Neural progenitor cell (in vitro differentiated cells): Measurements from ENCODE around the gene THAP4. TPM values are rescaled to one million over a fixed set of nuclear protein-coding genes. Genes with fewer than 3 reads are reported as not detected.

Experiments
- DNase-seq: peaks from one replicate; pipeline ENCODE4 v3.0.0-alpha.2; 2016; ENCODE audit warnings: low spot score
- H2AFZ ChIP-seq: fragments of 200-600 bp; sonication (generic); replicated peaks from 2 replicates; pipeline ENCODE4 v1.6.1; 2016; ENCODE audit warnings: antibody characterized with exemption
- H3F3A ChIP-seq: fragments of 200-600 bp; sonication (generic); 2 replicates; pipeline ENCODE4 v1.6.1; 2016; ENCODE audit warnings: antibody characterized with exemption, low read depth
- H3K27ac ChIP-seq: fragments of 200-600 bp; sonication (generic); 2 replicates; pipeline ENCODE4 v1.5.1; 2016; ENCODE audit warnings: mild to moderate bottlenecking
- H3K27me3 ChIP-seq: fragments of 200-600 bp; sonication (generic); 2 replicates; pipeline ENCODE4 v1.6.1; 2016; ENCODE audit warnings: mild to moderate bottlenecking, moderate library complexity
- H3K36me3 ChIP-seq: fragments of 200-600 bp; sonication (generic); 2 replicates; pipeline ENCODE4 v1.5.1; 2016
- H3K4me1 ChIP-seq: fragments of 200-600 bp; sonication (generic); 2 replicates; pipeline ENCODE4 v1.6.1; 2016; ENCODE audit warnings: mixed run types
- H3K4me2 ChIP-seq: fragments of 200-600 bp; sonication (generic); 2 replicates; pipeline ENCODE4 v1.6.1; 2016
- H3K4me3 ChIP-seq: fragments of 200-600 bp; sonication (generic); 2 replicates; pipeline ENCODE4 v1.5.1; 2016
- H3K79me2 ChIP-seq: fragments of 200-600 bp; sonication (generic); 2 replicates; pipeline ENCODE4 v1.6.1; 2016; ENCODE audit warnings: low read depth
- H3K9ac ChIP-seq: fragments of 200-600 bp; sonication (generic); 2 replicates; pipeline ENCODE4 v1.6.1; 2016
- H3K9me3 ChIP-seq: fragments of 200-600 bp; sonication (generic); 2 replicates; pipeline ENCODE4 v1.5.1; 2016; ENCODE audit warnings: low read depth
- H4K20me1 ChIP-seq: fragments of 200-600 bp; sonication (generic); 2 replicates; pipeline ENCODE4 v1.6.1; 2016; ENCODE audit warnings: low read depth
- H3K27ac Mint-ChIP-seq: 3 replicates; pipeline ENCODE4 v1.8.0; 2021; ENCODE audit warnings: mixed read lengths
- H3K27me3 Mint-ChIP-seq: 2 replicates; pipeline ENCODE4 v1.8.0; 2022; ENCODE audit warnings: low read depth, mild to moderate bottlenecking, inconsistent platforms, moderate library complexity, mixed read lengths; ENCODE audit not compliant: insufficient read depth
- H3K36me3 Mint-ChIP-seq: 3 replicates; pipeline ENCODE4 v1.8.0; 2021; ENCODE audit warnings: mixed read lengths
- H3K4me1 Mint-ChIP-seq: 3 replicates; pipeline ENCODE4 v1.8.0; 2021; ENCODE audit warnings: mixed read lengths
- H3K4me3 Mint-ChIP-seq: 3 replicates; pipeline ENCODE4 v1.8.0; 2021; ENCODE audit warnings: mild to moderate bottlenecking, moderate library complexity, mixed read lengths
- H3K9me3 Mint-ChIP-seq: 3 replicates; pipeline ENCODE4 v1.8.0; 2020; ENCODE audit warnings: mixed read lengths
- EZH2 ChIP-seq: fragments of 200-600 bp; sonication (generic); IDR thresholded peaks from 2 replicates; pipeline ENCODE4 v1.6.1; 2017; ENCODE audit warnings: antibody characterized with exemption, mild to moderate bottlenecking, moderate library complexity
- EZH2phosphoT487 ChIP-seq: fragments of 200-600 bp; sonication (generic); IDR thresholded peaks from 2 replicates; pipeline ENCODE4 v1.6.1; 2017; ENCODE audit warnings: antibody characterized with exemption
- total RNA-seq: library from RNA; depleted of rRNA; stranded (reverse); fragments of >200 nt; gene quantifications from 2 replicates; pipeline ENCODE4 v1.2.3, GENCODE V29; 2015; ENCODE audit warnings: low replicate concordance
- TF ChIP-seq, protein P1 (sequence below): fragments of 200-600 bp; sonication (generic); IDR thresholded peaks from 2 replicates; pipeline ENCODE4 v1.5.1; 2017; ENCODE audit warnings: antibody characterized with exemption, mild to moderate bottlenecking

Gene THAP4
- total RNA-seq, 1 donor from 2014 or later = 25.6 TPM

DNA sequence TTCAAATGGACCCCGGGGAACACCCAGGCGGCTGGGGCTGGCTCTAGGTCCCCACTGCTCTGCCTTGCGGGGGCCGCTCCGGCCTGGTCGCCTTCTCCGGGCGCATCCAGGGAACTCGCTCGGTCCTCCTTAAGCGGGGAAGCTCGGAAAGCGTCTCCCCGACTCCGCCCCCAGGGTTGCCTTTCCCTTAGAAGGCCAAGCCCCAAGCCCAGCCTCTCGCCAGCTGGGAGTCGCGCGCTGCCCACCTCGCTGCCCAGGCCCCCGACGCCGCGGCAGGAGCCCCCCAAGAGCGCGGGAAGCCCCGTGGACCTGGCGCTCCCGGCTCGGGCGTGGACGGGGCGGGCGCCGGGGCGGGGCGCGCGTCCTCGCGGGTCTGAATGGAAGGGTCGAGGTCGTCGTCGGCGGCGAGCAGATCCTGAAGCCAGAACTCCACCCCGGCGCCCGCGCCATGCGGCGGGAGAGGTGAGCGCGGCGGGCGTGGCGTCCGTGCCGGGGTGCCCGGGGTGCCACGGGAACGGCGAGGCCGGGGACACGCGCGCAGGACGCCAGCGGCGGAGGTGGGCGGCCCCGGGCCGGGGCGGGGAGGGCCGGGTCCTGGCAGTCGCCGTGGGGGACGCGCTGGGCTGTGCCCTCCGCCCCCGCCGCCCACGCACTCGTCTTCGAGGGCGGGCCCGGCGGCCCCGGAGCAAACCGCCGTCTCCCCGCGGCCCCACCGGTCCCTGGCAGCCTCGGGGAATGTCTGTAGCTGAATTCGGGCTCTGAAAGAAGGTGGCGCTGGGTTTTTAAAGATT lies 78.2 kb downstream of the THAP4 start, which contains the start of gene BOK:
Gene BOK, plus strand, starts transcription at position 214 of the 791 bp plus-strand sequence. CDS start 739 bp downstream, outside the sequence.
- H3K4me3 Mint-ChIP-seq = peak within 1 kb of the TSS; percentile 84
- H3K4me2 ChIP-seq = peak within 1 kb of the TSS; percentile 95
- H3K27ac ChIP-seq = no peak within 1 kb of the TSS
- peaks cover 35% of the 10 kb centered on the region for H3K27me3 ChIP-seq
- peaks cover 9% of the 10 kb centered on the region for H3K4me1 Mint-ChIP-seq
- H3K4me1 ChIP-seq = peaks cover 5% of the 10 kb centered on the region
- H3K27me3 Mint-ChIP-seq = peaks cover 12% of the 10 kb centered on the region
- no peaks in the 10 kb centered on the region for H3K36me3 ChIP-seq
- DNase-seq = peak; percentile 81
- H4K20me1 ChIP-seq = peaks cover 3% of the 10 kb centered on the region
- peaks cover 17% of the 10 kb centered on the region for H3K9me3 Mint-ChIP-seq
- H2AFZ ChIP-seq = peak within 1 kb of the TSS; percentile 86
- TF ChIP-seq, protein P1, sequence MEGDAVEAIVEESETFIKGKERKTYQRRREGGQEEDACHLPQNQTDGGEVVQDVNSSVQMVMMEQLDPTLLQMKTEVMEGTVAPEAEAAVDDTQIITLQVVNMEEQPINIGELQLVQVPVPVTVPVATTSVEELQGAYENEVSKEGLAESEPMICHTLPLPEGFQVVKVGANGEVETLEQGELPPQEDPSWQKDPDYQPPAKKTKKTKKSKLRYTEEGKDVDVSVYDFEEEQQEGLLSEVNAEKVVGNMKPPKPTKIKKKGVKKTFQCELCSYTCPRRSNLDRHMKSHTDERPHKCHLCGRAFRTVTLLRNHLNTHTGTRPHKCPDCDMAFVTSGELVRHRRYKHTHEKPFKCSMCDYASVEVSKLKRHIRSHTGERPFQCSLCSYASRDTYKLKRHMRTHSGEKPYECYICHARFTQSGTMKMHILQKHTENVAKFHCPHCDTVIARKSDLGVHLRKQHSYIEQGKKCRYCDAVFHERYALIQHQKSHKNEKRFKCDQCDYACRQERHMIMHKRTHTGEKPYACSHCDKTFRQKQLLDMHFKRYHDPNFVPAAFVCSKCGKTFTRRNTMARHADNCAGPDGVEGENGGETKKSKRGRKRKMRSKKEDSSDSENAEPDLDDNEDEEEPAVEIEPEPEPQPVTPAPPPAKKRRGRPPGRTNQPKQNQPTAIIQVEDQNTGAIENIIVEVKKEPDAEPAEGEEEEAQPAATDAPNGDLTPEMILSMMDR = no peak
- peak; percentile 72 for TF ChIP-seq EZH2
- peak; percentile 40 for TF ChIP-seq EZH2phosphoT487
- no peaks in the 10 kb centered on the region for H3K36me3 Mint-ChIP-seq
- no peaks in the 10 kb centered on the region for H3K9me3 ChIP-seq
- H3K9ac ChIP-seq = no peak within 1 kb of the TSS
- H3F3A ChIP-seq = peaks cover 15% of the 10 kb centered on the region
- H3K4me3 ChIP-seq = peak within 1 kb of the TSS; percentile 65
- H3K79me2 ChIP-seq = no peaks in the 10 kb centered on the region
- no peak within 1 kb of the TSS for H3K27ac Mint-ChIP-seq

DNA sequence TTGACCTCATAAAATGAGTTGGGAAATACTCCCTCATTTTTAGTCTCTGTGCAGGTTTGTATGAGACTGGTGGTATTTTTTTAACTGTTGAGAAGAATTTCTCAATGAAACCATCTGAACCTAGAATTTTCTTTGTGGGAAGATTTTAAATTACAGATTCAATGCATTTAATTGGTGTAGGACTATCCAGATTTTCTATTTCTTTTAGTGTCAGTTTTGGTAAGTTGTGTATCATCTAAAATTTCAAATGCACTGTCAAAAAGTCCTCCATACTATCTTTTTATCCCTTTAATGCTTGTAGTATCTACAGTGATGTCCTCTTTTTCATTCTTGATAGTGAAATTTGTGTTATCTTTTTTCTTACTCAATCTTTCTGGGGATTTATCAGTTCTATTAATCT lies 80.2 kb downstream of the THAP4 start:
- H3K4me3 Mint-ChIP-seq = no peak overlapping the region

DNA sequence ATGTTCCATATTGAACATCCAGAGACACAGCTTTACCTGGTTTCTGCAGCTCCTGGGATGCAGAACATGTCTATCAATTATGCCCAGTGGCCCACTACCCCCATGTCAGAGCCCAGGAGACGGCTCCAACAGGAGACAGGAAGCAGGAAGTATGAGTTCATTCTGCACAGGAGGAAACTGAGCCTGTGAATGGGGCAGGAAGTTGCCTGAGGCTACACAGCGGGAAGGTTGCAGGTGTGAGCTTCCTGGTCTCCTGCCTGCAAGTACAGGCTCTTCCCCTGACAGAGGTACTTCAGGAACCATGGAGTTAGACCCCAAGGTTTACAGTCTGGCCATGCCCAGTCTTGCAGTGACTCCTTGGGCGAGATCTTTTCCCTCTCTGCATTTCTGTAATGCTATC lies 81.2 kb downstream of the THAP4 start:
- DNase-seq = no peak
- no peaks in the 10 kb centered on the region for H4K20me1 ChIP-seq
- Mint-ChIP-seq H3K27ac (no peak overlapping the region), H3K36me3 (no peaks in the 10 kb centered on the region), H3K4me1 (peaks cover 12% of the 10 kb centered on the region), H3K9me3 (peaks cover 17% of the 10 kb centered on the region), H3K4me3 (no peak overlapping the region), H3K27me3 (peaks cover 12% of the 10 kb centered on the region)
- no peaks in the 10 kb centered on the region for H3K9me3 ChIP-seq
- H3K79me2 ChIP-seq = no peaks in the 10 kb centered on the region
- no peak overlapping the region for H3K4me3 ChIP-seq
- H3K27ac ChIP-seq = no peak overlapping the region
- H3K4me2 ChIP-seq = no peak overlapping the region
- H3F3A ChIP-seq = peaks cover 15% of the 10 kb centered on the region
- H2AFZ ChIP-seq = no peak overlapping the region
- H3K27me3 ChIP-seq = peaks cover 35% of the 10 kb centered on the region
- H3K4me1 ChIP-seq = peaks cover 5% of the 10 kb centered on the region
- H3K36me3 ChIP-seq = no peaks in the 10 kb centered on the region
- TF ChIP-seq EZH2phosphoT487 (no peak), EZH2 (no peak)
- TF ChIP-seq, protein P1 = no peak
- no peak overlapping the region for H3K9ac ChIP-seq

More for the DNA sequence above, 80.2 kb downstream of the THAP4 start:
- no peaks in the 10 kb centered on the region for H3K36me3 ChIP-seq
- no peaks in the 10 kb centered on the region for H4K20me1 ChIP-seq
- no peaks in the 10 kb centered on the region for H3K79me2 ChIP-seq
- no peak overlapping the region for H3K4me2 ChIP-seq
- H3K9me3 ChIP-seq = no peaks in the 10 kb centered on the region
- H3K4me3 ChIP-seq = no peak overlapping the region
- peaks cover 15% of the 10 kb centered on the region for H3F3A ChIP-seq
- peaks cover 35% of the 10 kb centered on the region for H3K27me3 ChIP-seq
- no peak overlapping the region for H2AFZ ChIP-seq
- Mint-ChIP-seq H3K4me1 (peaks cover 12% of the 10 kb centered on the region), H3K9me3 (peaks cover 17% of the 10 kb centered on the region), H3K36me3 (no peaks in the 10 kb centered on the region), H3K27ac (no peak overlapping the region), H3K27me3 (peaks cover 12% of the 10 kb centered on the region)
- no peak overlapping the region for H3K27ac ChIP-seq
- TF ChIP-seq EZH2phosphoT487 (no peak), EZH2 (no peak)
- TF ChIP-seq, protein P1 = no peak
- H3K4me1 ChIP-seq = peaks cover 5% of the 10 kb centered on the region
- H3K9ac ChIP-seq = no peak overlapping the region
- no peak for DNase-seq
